Activated naive CD4-positive, alpha-beta T cell (primary cell): ENCODE measurements around the gene MYO3B.
"Not testable (repeated sequence)": the region's sequence is repeated elsewhere in the genome, so short reads cannot be mapped to it uniquely, and the experiment has no call there.

Experiments
- DNase-seq, 4 experiments: peaks; one replicate each; lab custom pipeline; 2025; lab: John Stamatoyannopoulos, UW

The MYO3B gene

DNA sequence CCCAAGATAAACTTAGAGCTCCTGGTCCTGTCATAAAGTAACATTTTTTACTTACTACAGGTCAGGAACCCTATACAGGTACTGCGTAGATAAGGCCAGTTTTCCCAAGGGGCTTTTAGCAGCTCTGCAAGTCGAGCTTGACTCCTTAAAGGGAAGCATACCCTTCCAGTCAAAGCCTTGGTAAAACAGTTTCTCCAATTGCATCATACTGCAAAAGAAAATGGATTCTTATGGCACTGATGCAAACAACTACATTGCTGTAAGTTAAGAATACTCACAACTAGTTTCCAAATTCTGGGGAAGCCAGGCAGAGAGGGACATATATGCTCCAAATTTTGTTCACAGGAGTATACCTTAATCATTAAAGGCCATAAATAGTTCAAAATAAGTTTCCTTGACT lies 31.0 kb downstream of the MYO3B start:
- no peak for DNase-seq

GRCh38 chr2:170212625-170213280 lies 34.8 kb downstream of the MYO3B start:
- no peak for DNase-seq

DNA sequence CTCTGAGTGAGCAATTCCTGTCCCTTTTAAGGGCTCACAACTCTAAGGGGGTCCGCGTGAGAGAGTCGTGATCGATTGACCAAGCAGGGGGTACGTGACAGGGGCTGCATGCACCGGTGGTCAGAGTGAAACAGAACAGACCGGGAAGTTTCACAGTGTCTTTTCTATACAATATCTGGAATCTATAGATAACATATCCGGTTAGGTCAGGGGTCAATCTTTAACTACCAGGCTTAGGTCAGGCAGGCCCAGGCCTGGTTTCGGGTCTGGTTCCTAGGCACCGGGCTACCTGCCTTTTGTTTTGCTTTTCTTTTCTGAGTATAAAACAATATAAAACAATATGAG lies 35.3 kb downstream of the MYO3B start:
- DNase-seq = not testable (repeated sequence)

DNA sequence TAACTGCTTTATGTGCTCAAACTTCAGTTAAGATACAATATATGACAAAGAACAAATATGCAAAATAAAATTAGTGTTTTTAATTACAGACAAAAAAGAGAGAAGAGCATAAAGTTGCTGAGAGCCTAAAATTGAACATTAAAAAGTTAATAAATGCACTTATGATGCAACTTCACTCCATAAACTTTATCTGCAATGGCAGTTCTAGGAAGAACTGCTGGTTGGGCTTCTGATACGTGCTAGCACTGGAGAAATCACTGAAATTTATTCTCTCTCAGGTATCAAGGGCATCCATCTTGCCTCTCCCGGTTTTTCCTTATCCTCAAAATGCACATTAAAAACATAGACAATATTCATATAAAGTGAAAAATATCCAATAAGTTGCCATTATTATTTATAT lies 35.7 kb downstream of the MYO3B start:
- no peak for DNase-seq

DNA sequence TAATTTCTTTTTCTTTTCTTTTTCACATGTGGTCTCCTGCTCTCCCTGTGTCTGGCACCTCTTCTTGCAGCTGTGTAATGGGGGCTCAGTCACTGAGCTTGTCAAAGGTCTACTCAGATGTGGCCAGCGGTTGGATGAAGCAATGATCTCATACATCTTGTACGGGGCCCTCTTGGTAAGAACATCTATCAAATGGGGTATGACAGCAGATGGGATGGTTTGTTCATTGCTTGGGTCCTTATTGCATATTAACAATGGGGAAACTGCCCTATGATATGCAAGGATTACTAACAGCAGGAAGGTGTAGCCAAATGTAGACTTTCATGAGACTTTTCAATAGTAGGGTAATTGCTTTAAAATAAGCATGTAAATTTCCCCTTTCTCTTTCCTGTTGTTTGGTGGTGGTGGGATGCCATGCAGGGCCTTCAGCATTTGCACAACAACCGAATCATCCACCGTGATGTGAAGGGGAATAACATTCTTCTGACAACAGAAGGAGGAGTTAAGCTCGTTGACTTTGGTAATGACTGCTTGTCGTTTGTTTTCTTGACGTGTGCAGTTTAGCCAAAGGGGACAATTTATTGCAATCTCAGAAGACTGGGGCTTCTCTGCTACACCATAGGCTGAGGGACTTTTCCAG lies 36.5 kb downstream of the MYO3B start:
- no peak for DNase-seq

- no peak for DNase-seq
Observed at GRCh38 chr2:170215021-170215420, 37.1 kb downstream of the MYO3B start.

- no peak for DNase-seq
Observed at GRCh38 chr2:170216428-170216827, 38.5 kb downstream of the MYO3B start.

GRCh38 chr2:170216981-170217380 lies 39.0 kb downstream of the MYO3B start:
- no peak for DNase-seq

DNA sequence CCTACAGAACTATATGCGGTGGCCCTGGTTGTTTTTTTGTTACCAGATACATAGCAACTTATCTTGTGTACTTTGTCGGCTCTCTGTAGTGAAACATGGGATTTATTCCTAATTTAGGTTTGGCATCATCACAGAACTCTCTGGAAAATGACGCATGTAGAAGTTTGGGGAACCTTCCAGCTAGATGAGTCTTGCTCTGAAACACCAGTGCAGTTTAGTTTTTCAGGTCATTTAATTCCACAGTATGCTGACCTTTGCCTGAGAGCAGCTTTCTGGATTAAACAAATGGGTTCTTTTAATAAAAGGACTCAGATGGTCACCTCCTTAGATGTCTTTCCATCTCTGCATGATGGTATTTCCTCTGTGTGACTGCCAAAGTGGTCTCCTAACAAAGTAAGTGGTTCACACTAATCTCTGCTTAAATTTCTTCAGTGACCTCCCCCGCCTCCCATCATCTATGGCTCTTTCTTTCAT lies 39.9 kb downstream of the MYO3B start:
- DNase-seq = no peak

- DNase-seq = no peak
Observed at GRCh38 chr2:170218456-170218855, 40.5 kb downstream of the MYO3B start.

GRCh38 chr2:170218931-170219330 lies 41.0 kb downstream of the MYO3B start:
- no peak for DNase-seq

GRCh38 chr2:170221317-170222288 lies 43.7 kb downstream of the MYO3B start:
- DNase-seq = no peak

DNA sequence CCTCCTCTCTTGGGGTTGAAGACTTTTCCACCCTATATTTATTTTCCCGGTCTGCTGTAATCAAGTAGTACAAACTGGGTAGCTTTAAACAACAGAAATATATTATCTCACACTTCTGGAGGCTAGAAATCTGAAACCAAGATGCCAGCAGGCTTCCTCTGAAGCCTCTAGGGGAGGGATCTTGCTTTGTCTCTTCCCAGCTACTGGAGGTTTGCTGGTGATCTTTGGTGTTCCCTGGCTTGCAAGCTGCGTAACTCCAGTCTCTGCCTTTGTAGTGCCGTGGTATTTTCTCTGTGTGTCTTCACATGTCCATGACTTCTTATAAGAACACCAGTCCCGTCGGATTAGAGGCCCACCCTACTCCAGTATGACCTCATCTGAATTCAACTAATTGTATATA lies 44.4 kb downstream of the MYO3B start:
- DNase-seq = no peak

GRCh38 chr2:170222842-170223241 lies 44.9 kb downstream of the MYO3B start:
- no peak for DNase-seq

GRCh38 chr2:170224692-170225294 lies 46.8 kb downstream of the MYO3B start:
- no peak for DNase-seq

- no peak for DNase-seq
Observed at GRCh38 chr2:170226216-170226615, 48.3 kb downstream of the MYO3B start.

GRCh38 chr2:170227507-170227947 lies 49.6 kb downstream of the MYO3B start:
- no peak for DNase-seq

DNA sequence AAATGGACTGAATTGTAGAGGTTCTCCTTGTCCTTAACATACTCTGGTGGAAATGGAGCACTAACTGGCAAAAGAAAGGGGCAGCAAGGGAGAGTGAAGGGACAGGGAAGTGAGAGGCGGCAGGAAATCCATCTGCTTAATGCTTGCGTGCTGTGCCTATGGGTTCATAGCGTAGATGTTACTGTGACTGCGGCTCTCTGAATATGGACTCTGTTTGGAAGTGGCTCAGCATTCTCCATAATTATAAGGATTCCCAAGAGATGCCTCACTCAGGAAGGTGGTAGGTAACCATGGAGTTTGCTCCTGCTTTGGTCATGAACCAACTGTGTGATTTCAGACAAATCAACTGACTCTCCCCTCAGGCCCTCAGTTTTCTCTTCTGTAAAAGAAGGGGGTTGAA lies 50.0 kb downstream of the MYO3B start:
- DNase-seq = no peak

- no peak for DNase-seq
Observed at GRCh38 chr2:170228429-170228828, 50.5 kb downstream of the MYO3B start.

DNA sequence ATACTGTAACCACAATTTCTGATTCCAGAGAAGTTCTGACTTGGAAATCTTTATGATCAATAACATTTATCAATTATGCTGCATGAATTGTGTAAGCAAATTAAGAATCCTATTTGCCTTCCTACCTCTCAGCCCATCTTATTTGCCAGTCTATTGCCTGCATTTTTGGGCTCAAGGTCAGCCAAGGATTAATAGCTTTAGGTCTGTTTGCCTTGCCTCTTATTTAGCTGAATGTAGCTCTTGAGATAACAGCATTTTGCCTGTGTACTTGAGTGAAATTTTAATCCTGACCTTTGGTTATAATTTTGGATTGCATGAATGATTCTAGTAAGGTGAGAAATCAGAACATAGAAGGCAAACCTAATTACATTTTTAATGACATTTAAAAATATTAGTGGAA lies 51.2 kb downstream of the MYO3B start:
- DNase-seq = no peak

DNA sequence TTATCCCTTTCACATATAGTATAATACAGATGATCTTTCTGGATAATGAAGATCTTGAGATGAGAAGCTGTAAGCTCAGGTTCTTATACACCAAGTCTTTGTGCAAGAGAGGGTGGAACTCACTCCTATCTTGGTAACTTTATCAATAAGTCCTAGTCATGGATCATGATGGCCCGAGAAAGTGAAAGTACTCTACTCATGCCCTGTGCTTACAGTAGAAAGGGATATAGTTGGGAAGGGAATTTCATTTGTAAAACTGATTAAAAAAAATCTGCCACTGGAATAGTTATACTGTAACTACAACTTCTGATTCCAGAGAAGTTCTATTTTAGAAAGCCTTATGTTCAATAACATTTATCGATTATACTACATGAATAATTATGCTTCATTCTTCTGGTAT lies 51.8 kb downstream of the MYO3B start:
- no peak for DNase-seq
